TTC549 (cell line): ENCODE results near the gene ERFL.
"Not testable (repeated sequence)": the region's sequence is repeated elsewhere in the genome, so short reads cannot be mapped to it uniquely, and the experiment has no call there.

Experiments used
- FAIRE-seq: peaks from 2 replicates; lab custom pipeline; 2012; peaks lifted over from hg19 to GRCh38; lab: Jason Lieb, UNC

The ERFL gene

GRCh38 chr19:41875973-41876372 is 52.3 kb downstream of the ERFL start:
- not testable (repeated sequence) for FAIRE-seq

GRCh38 chr19:41872775-41873647 is 55.2 kb downstream of the ERFL start:
- peak; percentile 57 for FAIRE-seq

GRCh38 chr19:41872384-41872774 is 55.9 kb downstream of the ERFL start:
- FAIRE-seq: no peak

- FAIRE-seq: no peak
These were observed 56.5 kb downstream of the ERFL start for GRCh38 chr19:41871573-41872383.

GRCh38 chr19:41870401-41870873 is 57.8 kb downstream of the ERFL start:
- peak; percentile 26 for FAIRE-seq

GRCh38 chr19:41869374-41869955 is 58.8 kb downstream of the ERFL start:
- no peak for FAIRE-seq

GRCh38 chr19:41868989-41869300 is 59.3 kb downstream of the ERFL start:
- no peak for FAIRE-seq

- no peak for FAIRE-seq
These were observed 59.9 kb downstream of the ERFL start for GRCh38 chr19:41868120-41868988.

- FAIRE-seq: no peak
These were observed 62.0 kb downstream of the ERFL start for GRCh38 chr19:41866284-41866683.

- FAIRE-seq: no peak
These were observed 63.9 kb downstream of the ERFL start for GRCh38 chr19:41864374-41864773.

GRCh38 chr19:41863209-41863931 is 64.9 kb downstream of the ERFL start:
- FAIRE-seq: no peak

GRCh38 chr19:41862445-41862986 is 65.7 kb downstream of the ERFL start:
- FAIRE-seq: no peak

- no peak for FAIRE-seq
These were observed 66.4 kb downstream of the ERFL start for GRCh38 chr19:41861846-41862245.

GRCh38 chr19:41861116-41861768 is 67.0 kb downstream of the ERFL start:
- no peak for FAIRE-seq

GRCh38 chr19:41860419-41861115 is 67.7 kb downstream of the ERFL start:
- FAIRE-seq: no peak

- FAIRE-seq: peak; percentile 95
These were observed 68.4 kb downstream of the ERFL start, which contains the start of gene RPS19 for GRCh38 chr19:41859618-41860418. Gene RPS19, plus strand, starts transcription at chr19:41860255. Its CDS starts 520 bp downstream, at chr19:41860775.

GRCh38 chr19:41859213-41859617 is 69.0 kb downstream of the ERFL start:
- no peak for FAIRE-seq
